ENCODE data around the gene NUP50.
"Not testable (repeated sequence)": the region's sequence is repeated elsewhere in the genome, so short reads cannot be mapped to it uniquely, and the experiment has no call there.

Gene NUP50

GRCh38 chr22:45183974-45184373 is 20.2 kb downstream of the NUP50 start:
- H3K9me3 ChIP-seq (replicated peaks; ENCODE audit: low read length) = no peaks in the 10 kb centered on the region
- H3K4me3 ChIP-seq (ENCODE audit: low read length) = no peak overlapping the region
- peaks cover 67% of the 10 kb centered on the region for H3K36me3 ChIP-seq (ENCODE audit: insufficient read depth, low read length)
- no peaks in the 10 kb centered on the region for H3K4me1 ChIP-seq (ENCODE audit: control insufficient read depth, insufficient read depth, low read length)
- no peak overlapping the region for H3K4me2 ChIP-seq (ENCODE audit: low read length)
- no peak overlapping the region for H3K9ac ChIP-seq (ENCODE audit: low read depth, low read length)
- H3K27me3 ChIP-seq (ENCODE audit: control insufficient read depth, insufficient read depth, low read length) = no peaks in the 10 kb centered on the region

- Histone ChIP-seq H3K4me1 (ENCODE audit: control insufficient read depth, insufficient read depth, low read length) (no peaks in the 10 kb centered on the region), H3K9me3 (replicated peaks; ENCODE audit: low read length) (no peaks in the 10 kb centered on the region), H3K4me2 (ENCODE audit: low read length) (no peak overlapping the region), H3K36me3 (ENCODE audit: insufficient read depth, low read length) (peaks cover 51% of the 10 kb centered on the region), H3K9ac (ENCODE audit: low read depth, low read length) (no peak overlapping the region), H3K27me3 (ENCODE audit: control insufficient read depth, insufficient read depth, low read length) (no peaks in the 10 kb centered on the region), H3K4me3 (ENCODE audit: low read length) (no peak overlapping the region)
These were observed 22.2 kb downstream of the NUP50 start for GRCh38 chr22:45185718-45186514.

- no peaks in the 10 kb centered on the region for H3K27me3 ChIP-seq (ENCODE audit: control insufficient read depth, insufficient read depth, low read length)
- H3K4me2 ChIP-seq (ENCODE audit: low read length) = no peak overlapping the region
- no peak overlapping the region for H3K9ac ChIP-seq (ENCODE audit: low read depth, low read length)
- H3K4me1 ChIP-seq (ENCODE audit: control insufficient read depth, insufficient read depth, low read length) = no peaks in the 10 kb centered on the region
- H3K4me3 ChIP-seq (ENCODE audit: low read length) = no peak overlapping the region
- H3K9me3 ChIP-seq (replicated peaks; ENCODE audit: low read length) = no peaks in the 10 kb centered on the region
- H3K36me3 ChIP-seq (ENCODE audit: insufficient read depth, low read length) = peaks cover 37% of the 10 kb centered on the region
These were observed 24.2 kb downstream of the NUP50 start for GRCh38 chr22:45187891-45188290.

DNA sequence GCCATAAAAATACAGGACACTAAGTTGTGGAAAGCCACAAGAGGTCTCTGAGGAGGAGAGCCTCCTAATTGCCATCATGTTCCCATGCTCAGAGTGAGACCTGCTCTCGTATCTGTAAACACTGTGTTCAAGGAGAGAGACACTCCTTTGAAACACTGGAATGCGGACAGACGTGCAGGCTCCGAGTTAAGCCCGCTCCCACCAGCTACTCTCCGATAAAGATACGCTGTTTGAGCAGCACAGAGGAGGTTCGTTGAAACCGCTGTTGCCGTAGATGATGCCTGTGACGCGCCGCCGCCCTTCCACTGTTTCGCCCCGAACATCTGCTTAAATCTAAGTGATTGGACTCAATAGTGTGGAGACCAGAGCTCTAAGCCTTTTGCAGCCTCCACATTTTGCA is 25.1 kb downstream of the NUP50 start:
- H3K36me3 ChIP-seq (ENCODE audit: insufficient read depth, low read length) = peaks cover 29% of the 10 kb centered on the region
- no peak overlapping the region for H3K4me3 ChIP-seq (ENCODE audit: low read length)
- H3K27me3 ChIP-seq (ENCODE audit: control insufficient read depth, insufficient read depth, low read length) = no peaks in the 10 kb centered on the region
- no peak overlapping the region for H3K9ac ChIP-seq (ENCODE audit: low read depth, low read length)
- H3K4me2 ChIP-seq (ENCODE audit: low read length) = no peak overlapping the region
- no peaks in the 10 kb centered on the region for H3K4me1 ChIP-seq (ENCODE audit: control insufficient read depth, insufficient read depth, low read length)
- H3K9me3 ChIP-seq (replicated peaks; ENCODE audit: low read length) = no peaks in the 10 kb centered on the region

DNA sequence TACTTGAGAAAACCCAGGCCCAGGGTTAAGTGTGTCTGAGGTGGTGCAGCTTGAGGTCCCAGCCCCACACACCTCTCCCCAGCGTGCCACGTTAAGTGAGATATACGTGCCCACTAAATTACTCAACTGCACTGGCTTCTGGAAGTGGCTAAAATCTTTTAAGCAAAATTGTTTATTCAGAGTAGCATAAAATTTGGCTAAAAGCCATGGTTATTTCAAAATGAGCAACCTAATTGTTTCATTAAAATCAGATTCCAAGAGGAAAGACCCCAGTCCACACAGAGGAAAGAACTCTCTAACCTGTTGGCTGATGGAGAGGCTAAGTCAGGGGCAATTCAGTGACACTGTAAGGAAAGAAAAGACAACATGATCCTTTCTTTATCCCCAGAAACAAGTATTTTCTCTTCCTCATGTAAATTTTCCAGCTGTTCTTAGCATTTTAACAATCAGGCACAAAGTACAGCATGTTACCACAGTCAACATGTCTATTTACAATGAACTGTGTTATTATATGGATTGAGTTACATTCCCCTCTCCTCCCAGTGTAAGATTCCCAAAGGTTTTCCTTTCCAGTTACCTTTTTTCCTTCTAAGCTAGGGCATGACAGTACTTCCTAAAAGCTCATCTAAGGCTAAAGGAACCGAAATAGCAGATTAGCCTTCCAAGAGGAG is 26.6 kb downstream of the NUP50 start:
- no peaks in the 10 kb centered on the region for H3K9me3 ChIP-seq (replicated peaks; ENCODE audit: low read length)
- H3K9ac ChIP-seq (ENCODE audit: low read depth, low read length) = no peak overlapping the region
- H3K36me3 ChIP-seq (ENCODE audit: insufficient read depth, low read length) = peaks cover 25% of the 10 kb centered on the region
- no peak overlapping the region for H3K4me3 ChIP-seq (ENCODE audit: low read length)
- no peaks in the 10 kb centered on the region for H3K27me3 ChIP-seq (ENCODE audit: control insufficient read depth, insufficient read depth, low read length)
- H3K4me1 ChIP-seq (ENCODE audit: control insufficient read depth, insufficient read depth, low read length) = no peaks in the 10 kb centered on the region
- no peak overlapping the region for H3K4me2 ChIP-seq (ENCODE audit: low read length)

GRCh38 chr22:45191746-45192145 is 28.0 kb downstream of the NUP50 start:
- H3K9ac ChIP-seq (ENCODE audit: low read depth, low read length); H3K4me2 ChIP-seq (ENCODE audit: low read length); H3K9me3 ChIP-seq (replicated peaks; ENCODE audit: low read length); H3K4me3 ChIP-seq (ENCODE audit: low read length); H3K27me3 ChIP-seq (ENCODE audit: control insufficient read depth, insufficient read depth, low read length); H3K4me1 ChIP-seq (ENCODE audit: control insufficient read depth, insufficient read depth, low read length): not testable (repeated sequence)
- peaks cover 25% of the 10 kb centered on the region for H3K36me3 ChIP-seq (ENCODE audit: insufficient read depth, low read length)

DNA sequence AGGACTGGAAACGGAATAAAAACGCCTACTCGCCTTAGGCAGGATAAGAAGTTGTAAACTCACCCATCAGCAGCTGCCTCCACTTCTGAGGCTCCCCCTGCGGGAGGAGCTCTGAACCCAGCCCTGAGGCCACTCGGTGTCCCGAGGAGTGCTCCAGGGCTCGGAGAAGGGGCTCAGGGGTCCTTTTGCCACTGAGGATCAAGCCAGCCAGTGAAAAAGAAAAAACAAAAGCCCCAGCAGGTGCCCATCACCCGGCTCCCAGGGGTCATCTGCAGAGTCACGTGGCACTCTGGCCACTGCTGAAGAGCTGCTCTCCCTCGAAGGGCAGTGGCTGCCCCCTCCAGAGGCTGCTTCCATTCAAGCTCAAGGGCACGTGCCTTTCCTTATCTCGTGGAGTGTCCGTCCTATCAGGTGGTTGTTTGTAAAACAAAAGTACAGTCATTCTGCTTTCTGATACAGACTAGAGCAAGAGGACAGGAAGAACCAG is 29.0 kb downstream of the NUP50 start:
- Histone ChIP-seq H3K36me3 (ENCODE audit: insufficient read depth, low read length) (peaks cover 28% of the 10 kb centered on the region), H3K4me2 (ENCODE audit: low read length) (no peak overlapping the region), H3K9me3 (replicated peaks; ENCODE audit: low read length) (no peaks in the 10 kb centered on the region), H3K4me3 (ENCODE audit: low read length) (no peak overlapping the region), H3K27me3 (ENCODE audit: control insufficient read depth, insufficient read depth, low read length) (no peaks in the 10 kb centered on the region), H3K4me1 (ENCODE audit: control insufficient read depth, insufficient read depth, low read length) (no peaks in the 10 kb centered on the region), H3K9ac (ENCODE audit: low read depth, low read length) (no peak overlapping the region)

DNA sequence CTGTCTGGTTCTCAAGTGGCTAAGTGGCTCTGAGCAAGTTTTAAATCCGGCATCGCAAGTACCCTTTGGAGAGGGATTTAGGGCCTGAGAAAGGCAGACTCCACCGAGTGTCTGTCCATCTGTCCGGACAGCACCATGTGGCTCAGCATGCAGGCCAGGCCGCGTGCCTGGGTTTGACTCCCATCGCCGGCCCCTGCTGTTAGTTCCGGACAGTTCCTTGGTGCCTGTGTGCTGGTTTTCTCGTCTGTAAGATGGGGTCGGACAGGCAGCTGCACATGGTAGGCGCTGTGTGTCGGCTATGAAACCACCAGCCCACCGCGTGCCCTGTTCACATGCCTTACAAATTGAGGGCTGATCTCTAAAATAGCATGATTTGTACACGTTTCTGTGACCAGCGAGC is 31.0 kb downstream of the NUP50 start:
- Histone ChIP-seq H3K4me1 (ENCODE audit: control insufficient read depth, insufficient read depth, low read length) (no peaks in the 10 kb centered on the region), H3K36me3 (ENCODE audit: insufficient read depth, low read length) (peaks cover 40% of the 10 kb centered on the region), H3K9ac (ENCODE audit: low read depth, low read length) (no peak overlapping the region), H3K4me3 (ENCODE audit: low read length) (no peak overlapping the region), H3K9me3 (replicated peaks; ENCODE audit: low read length) (no peaks in the 10 kb centered on the region), H3K27me3 (ENCODE audit: control insufficient read depth, insufficient read depth, low read length) (no peaks in the 10 kb centered on the region), H3K4me2 (ENCODE audit: low read length) (no peak overlapping the region)

DNA sequence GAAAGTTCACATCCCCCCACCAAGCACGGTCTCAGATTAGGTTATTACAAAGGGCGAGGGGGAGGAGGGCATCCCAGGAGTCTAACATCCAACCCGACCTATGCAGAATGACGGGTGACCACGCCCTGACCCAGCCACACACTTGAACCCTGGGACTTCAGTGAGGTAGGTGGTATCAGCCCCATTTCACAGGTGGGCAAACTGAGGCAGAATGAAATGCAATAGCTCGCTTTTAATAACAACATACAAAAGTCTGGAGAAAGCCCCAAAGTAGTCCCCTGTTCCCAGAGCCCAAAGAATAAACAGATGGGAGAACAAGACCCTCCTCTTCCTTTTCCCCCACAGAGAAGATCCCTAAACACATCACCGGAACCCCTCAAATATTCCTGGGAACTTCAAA is 31.9 kb downstream of the NUP50 start:
- Histone ChIP-seq H3K4me1 (ENCODE audit: control insufficient read depth, insufficient read depth, low read length) (no peaks in the 10 kb centered on the region), H3K4me2 (ENCODE audit: low read length) (no peak overlapping the region), H3K9ac (ENCODE audit: low read depth, low read length) (no peak overlapping the region), H3K36me3 (ENCODE audit: insufficient read depth, low read length) (peaks cover 47% of the 10 kb centered on the region), H3K9me3 (replicated peaks; ENCODE audit: low read length) (no peaks in the 10 kb centered on the region), H3K4me3 (ENCODE audit: low read length) (no peak overlapping the region), H3K27me3 (ENCODE audit: control insufficient read depth, insufficient read depth, low read length) (no peaks in the 10 kb centered on the region)

- Histone ChIP-seq H3K27me3 (ENCODE audit: control insufficient read depth, insufficient read depth, low read length) (no peaks in the 10 kb centered on the region), H3K4me1 (ENCODE audit: control insufficient read depth, insufficient read depth, low read length) (peaks cover 2% of the 10 kb centered on the region), H3K4me2 (ENCODE audit: low read length) (no peak overlapping the region), H3K9ac (ENCODE audit: low read depth, low read length) (no peak overlapping the region), H3K36me3 (ENCODE audit: insufficient read depth, low read length) (peaks cover 50% of the 10 kb centered on the region), H3K9me3 (replicated peaks; ENCODE audit: low read length) (no peaks in the 10 kb centered on the region), H3K4me3 (ENCODE audit: low read length) (no peak overlapping the region)
These were observed 32.6 kb downstream of the NUP50 start for GRCh38 chr22:45196308-45196707.

DNA sequence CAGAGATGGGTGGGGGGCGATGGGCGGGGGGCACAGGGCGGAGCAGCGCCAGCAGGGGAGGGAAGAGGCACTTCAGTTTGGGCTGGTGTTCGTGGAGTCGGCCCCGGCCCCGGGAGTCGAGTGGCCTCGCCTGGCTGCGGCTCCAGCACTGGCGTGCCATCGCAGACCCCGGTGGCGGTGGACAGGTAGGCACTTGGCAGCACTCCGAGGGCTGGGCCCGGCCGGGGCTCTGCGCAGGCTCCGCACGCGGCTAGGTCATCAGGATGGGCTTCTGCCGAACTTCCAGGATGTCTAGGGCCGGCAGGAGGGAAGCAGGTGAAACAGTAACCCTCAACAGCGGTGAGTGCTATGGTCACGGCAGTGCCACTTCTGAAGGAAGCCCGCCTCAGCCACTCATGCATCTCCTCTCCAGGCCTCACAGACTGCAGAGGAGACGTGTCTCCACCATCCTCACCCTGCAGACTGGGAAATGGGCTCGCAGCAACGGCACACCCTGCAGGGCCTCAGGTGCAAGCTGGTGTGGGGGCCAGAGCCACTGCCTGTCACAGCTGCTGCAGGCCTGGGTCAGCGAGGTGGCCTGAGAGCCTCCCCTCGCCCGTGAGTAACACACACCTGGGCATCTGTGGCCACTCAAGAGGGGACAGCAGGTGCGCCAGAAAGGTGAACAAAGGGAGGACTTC is 33.3 kb downstream of the NUP50 start:
- Histone ChIP-seq H3K9me3 (replicated peaks; ENCODE audit: low read length) (no peaks in the 10 kb centered on the region), H3K9ac (ENCODE audit: low read depth, low read length) (no peak overlapping the region), H3K27me3 (ENCODE audit: control insufficient read depth, insufficient read depth, low read length) (no peaks in the 10 kb centered on the region), H3K4me1 (ENCODE audit: control insufficient read depth, insufficient read depth, low read length) (peaks cover 6% of the 10 kb centered on the region), H3K4me3 (ENCODE audit: low read length) (no peak overlapping the region), H3K36me3 (ENCODE audit: insufficient read depth, low read length) (peaks cover 50% of the 10 kb centered on the region), H3K4me2 (ENCODE audit: low read length) (no peak overlapping the region)
